Activated B cell treated with CpG ODN at 0.5 μM for 24 hours (primary cell): ENCODE measurements around the gene POPDC2. TPM values are rescaled to one million over a fixed set of nuclear protein-coding genes. Genes with fewer than 3 reads are reported as not detected.
A peak's percentile ranks its signal among the peaks of the same experiment; 100 is the strongest.
"Not testable (repeated sequence)": the region's sequence is repeated elsewhere in the genome, so short reads cannot be mapped to it uniquely, and the experiment has no call there.

Experiments
- ATAC-seq: fragments of 200-7000 bp; cut with Tn5 transposase; one replicate; pipeline ENCODE4 v1.10.0; 2021; ENCODE audit warnings: low read depth, mild to moderate bottlenecking, moderate library complexity
- CTCF ChIA-PET: fragments of 350-600 bp; sonication (Branson Sonifier 250); formaldehyde crosslinking; loops from one replicate; lab custom pipeline; 2021; ENCODE audit warnings: antibody characterized with exemption; lab: Charles Lee
- POLR2A ChIA-PET: fragments of 350-600 bp; sonication (Branson Sonifier 250); formaldehyde crosslinking; loops from one replicate; lab custom pipeline; 2021; ENCODE audit warnings: antibody characterized with exemption; lab: Charles Lee
- DNase-seq: peaks from one replicate; pipeline ENCODE4 v3.0.0; 2022
- H3K27ac Mint-ChIP-seq: one replicate; pipeline ENCODE4 v1.8.0; 2020; ENCODE audit warnings: mixed read lengths
- H3K27me3 Mint-ChIP-seq: one replicate; pipeline ENCODE4 v1.8.0; 2021; ENCODE audit warnings: mixed read lengths
- H3K36me3 Mint-ChIP-seq: one replicate; pipeline ENCODE4 v1.8.0; 2021; ENCODE audit warnings: low read depth, mixed read lengths
- H3K4me1 Mint-ChIP-seq: one replicate; pipeline ENCODE4 v1.8.0; 2021; ENCODE audit warnings: mixed read lengths
- H3K4me3 Mint-ChIP-seq: one replicate; pipeline ENCODE4 v1.8.0; 2020; ENCODE audit warnings: mild to moderate bottlenecking, mixed read lengths
- H3K9me3 Mint-ChIP-seq: one replicate; pipeline ENCODE4 v1.8.0; 2020; ENCODE audit warnings: mixed read lengths
- CTCF ChIP-seq: fragments of 200-600 bp; IDR thresholded peaks from one replicate; pipeline ENCODE4 v1.8.0; 2022; ENCODE audit warnings: antibody characterized with exemption, mild to moderate bottlenecking
- intact Hi-C: fragments of 100-400 bp; cut with micrococcal nuclease; formaldehyde crosslinking; loops from one replicate; pipeline ENCODE4 v1.15.1; 2024
- total RNA-seq: library from RNA; stranded (reverse); gene quantifications from 2 replicates; pipeline ENCODE4 v1.2.3, GENCODE V29; 2022

POPDC2 gene
- total RNA-seq, 1 donor from 2014 or later = 6.7 TPM

GRCh38 chr3:119683421-119683820, 23.0 kb upstream of the POPDC2 start:
- ATAC-seq (no peak), DNase-seq (no peak)
- TF ChIP-seq CTCF = no peak
- no peaks in the 10 kb centered on the region for H3K9me3 Mint-ChIP-seq
- intact Hi-C loops = loop anchor here (5.0 kb wide), 1 partner anchor 646 kb away; no protein-coding TSS in a partner anchor
- H3K27ac Mint-ChIP-seq = no peak overlapping the region
- POLR2A ChIA-PET = no interaction called here
- no peaks in the 10 kb centered on the region for H3K27me3 Mint-ChIP-seq
- no peaks in the 10 kb centered on the region for H3K4me1 Mint-ChIP-seq
- no peak overlapping the region for H3K4me3 Mint-ChIP-seq
- CTCF ChIA-PET = no interaction called here
- no peaks in the 10 kb centered on the region for H3K36me3 Mint-ChIP-seq

GRCh38 chr3:119681279-119681678, 20.9 kb upstream of the POPDC2 start:
- ATAC-seq = peak; percentile 32
- H3K4me3 Mint-ChIP-seq = no peak overlapping the region
- CTCF ChIA-PET = interaction anchor here (0.7 to 4.6 kb wide), 42 partner anchors 8 to 798 kb away, joined by 3 to 47 read pairs (median 4); partner anchors contain the start of genes ARHGAP31, B4GALT4, CD80 and TEX55

GRCh38 chr3:119679874-119680273, 19.5 kb upstream of the POPDC2 start:
- Mint-ChIP-seq H3K27me3 (no peaks in the 10 kb centered on the region), H3K4me3 (no peak overlapping the region), H3K9me3 (no peaks in the 10 kb centered on the region), H3K4me1 (peaks cover 25% of the 10 kb centered on the region), H3K36me3 (peaks cover 22% of the 10 kb centered on the region), H3K27ac (no peak overlapping the region)
- intact Hi-C loops = loop anchor here (2.0 to 5.0 kb wide), 3 partner anchors 327 to 1062 kb away; partner anchors contain the start of genes GTF2E1 and RABL3
- ChIA-PET CTCF (interaction anchor here (0.7 to 4.6 kb wide), 13 partner anchors 11 to 797 kb away, joined by 3 to 47 read pairs (median 5); partner anchors contain the start of genes B4GALT4 and CD80), POLR2A (interaction anchor here (1.5 to 2.1 kb wide), 2 partner anchors 182 to 328 kb away, joined by 4 to 8 read pairs; partner anchors contain the start of gene TIMMDC1)
- TF ChIP-seq CTCF = no peak
- no peak for DNase-seq
- no peak for ATAC-seq

More at GRCh38 chr3:119681279-119681678, 20.9 kb upstream of the POPDC2 start:
- no peaks in the 10 kb centered on the region for H3K9me3 Mint-ChIP-seq
- no peaks in the 10 kb centered on the region for H3K27me3 Mint-ChIP-seq
- H3K36me3 Mint-ChIP-seq = peaks cover 9% of the 10 kb centered on the region
- TF ChIP-seq CTCF = no peak
- H3K4me1 Mint-ChIP-seq = peaks cover 12% of the 10 kb centered on the region
- H3K27ac Mint-ChIP-seq = no peak overlapping the region
- DNase-seq = no peak
- intact Hi-C loops = loop anchor here (1.0 to 5.0 kb wide), 10 partner anchors 16 to 799 kb away; partner anchors contain the start of genes TIMMDC1 and TMEM39A
- POLR2A ChIA-PET = interaction anchor here (0.5 to 2.1 kb wide), 6 partner anchors 101 to 440 kb away, joined by 3 to 8 read pairs (median 4); partner anchors contain the start of genes B4GALT4 and TIMMDC1

GRCh38 chr3:119678209-119678608, 17.8 kb upstream of the POPDC2 start:
- H3K27ac Mint-ChIP-seq, H3K27me3 Mint-ChIP-seq, DNase-seq, H3K4me3 Mint-ChIP-seq, H3K9me3 Mint-ChIP-seq, ATAC-seq: not testable (repeated sequence)
- H3K36me3 Mint-ChIP-seq = peaks cover 37% of the 10 kb centered on the region
- intact Hi-C loops = loop anchor here (5.0 kb wide), 1 partner anchor 1064 kb away; the partner anchor contains the start of genes GTF2E1 and RABL3
- peaks cover 26% of the 10 kb centered on the region for H3K4me1 Mint-ChIP-seq
- ChIA-PET CTCF (interaction anchor here (4.6 kb wide), 1 partner anchor 795 kb away, joined by 47 read pairs; no protein-coding TSS in a partner anchor), POLR2A (interaction anchor here (1.5 to 2.5 kb wide), 3 partner anchors 23 to 417 kb away, joined by 4 to 23 read pairs (median 9); partner anchors contain the start of gene ADPRH)

- intact Hi-C loops = loop anchor here (1.0 to 5.0 kb wide), 13 partner anchors 12 to 1065 kb away; partner anchors contain the start of genes GTF2E1, RABL3, TIMMDC1 and TMEM39A
- peaks cover 44% of the 10 kb centered on the region for H3K36me3 Mint-ChIP-seq
- H3K27me3 Mint-ChIP-seq = no peaks in the 10 kb centered on the region
- H3K9me3 Mint-ChIP-seq = no peaks in the 10 kb centered on the region
- peak overlapping the region; percentile 96 for H3K4me3 Mint-ChIP-seq
- TF ChIP-seq CTCF = no peak
- CTCF ChIA-PET = interaction anchor here (1.4 to 2.0 kb wide), 3 partner anchors 77 to 152 kb away, joined by 3 to 8 read pairs (median 5); partner anchors contain the start of gene CD80
- POLR2A ChIA-PET = interaction anchor here (0.7 to 2.8 kb wide), 20 partner anchors 20 to 418 kb away, joined by 3 to 28 read pairs (median 8); partner anchors contain the start of genes ADPRH, CD80, POGLUT1 and TIMMDC1
- H3K27ac Mint-ChIP-seq = peak overlapping the region; percentile 98
- peaks cover 26% of the 10 kb centered on the region for H3K4me1 Mint-ChIP-seq
- ATAC-seq (no peak), DNase-seq (no peak)
These were observed 17.2 kb upstream of the POPDC2 start for GRCh38 chr3:119677641-119677934.
